Neural crest cell (in vitro differentiated cells): ENCODE data around the gene NPEPPS. TPM values are rescaled to one million over a fixed set of nuclear protein-coding genes. Genes with fewer than 3 reads are reported as not detected.

Experiments
- DNase-seq: peaks from one replicate; pipeline ENCODE4 v3.0.0; 2021; ENCODE audit warnings: low read depth, mixed read lengths, low spot score
- H3K27ac Mint-ChIP-seq: one replicate; pipeline ENCODE4 v1.8.0; 2021; ENCODE audit warnings: mild to moderate bottlenecking, mixed read lengths; ENCODE audit not compliant: unreplicated experiment
- H3K27me3 Mint-ChIP-seq: 2 replicates; pipeline ENCODE4 v1.8.0; 2021; ENCODE audit warnings: low read depth, mild to moderate bottlenecking, mixed read lengths
- H3K36me3 Mint-ChIP-seq: 2 replicates; pipeline ENCODE4 v1.8.0; 2021; ENCODE audit warnings: low read depth, mild to moderate bottlenecking, mixed read lengths
- H3K4me1 Mint-ChIP-seq: 2 replicates; pipeline ENCODE4 v1.8.0; 2021; ENCODE audit warnings: mixed read lengths
- H3K4me3 Mint-ChIP-seq: one replicate; pipeline ENCODE4 v1.8.0; 2021; ENCODE audit warnings: mild to moderate bottlenecking, mixed read lengths
- H3K9me3 Mint-ChIP-seq: 2 replicates; pipeline ENCODE4 v1.8.0; 2021; ENCODE audit warnings: mixed read lengths
- total RNA-seq: library from RNA; stranded (reverse); gene quantifications from 2 replicates; pipeline ENCODE4 v1.2.1, GENCODE V29; 2021
- TF ChIP-seq, protein P1 (sequence below): fragments of 200-600 bp; sonication (generic); conservative IDR thresholded peaks from 2 replicates; pipeline ENCODE4 v1.5.0; 2021; ENCODE audit warnings: antibody characterized with exemption, mild to moderate bottlenecking

NPEPPS gene
- total RNA-seq, 1 donor from 2014 or later, result 136 TPM

DNA sequence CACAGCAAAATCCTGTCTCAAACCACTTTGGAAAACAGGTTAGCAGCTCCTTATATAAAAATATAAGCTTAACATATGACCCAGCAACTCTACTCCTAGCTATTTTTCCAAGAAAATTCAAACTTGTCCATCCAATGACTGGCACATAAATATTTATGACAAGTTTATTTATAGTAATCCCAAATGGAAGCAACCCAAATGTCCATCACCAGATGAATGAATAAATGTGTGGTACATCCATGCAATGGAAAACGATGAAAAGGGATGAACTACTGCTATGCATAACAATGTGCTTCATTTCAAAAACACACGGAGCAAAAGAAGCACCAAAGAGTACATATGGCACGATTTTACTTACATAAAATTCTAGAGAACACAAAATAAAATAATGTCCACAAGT is 109.2 kb downstream of the NPEPPS start:
- Mint-ChIP-seq H3K9me3 (no peaks in the 10 kb centered on the region), H3K4me1 (peaks cover 3% of the 10 kb centered on the region), H3K27ac (no peak overlapping the region), H3K27me3 (no peaks in the 10 kb centered on the region), H3K36me3 (peaks cover 2% of the 10 kb centered on the region), H3K4me3 (no peak overlapping the region)
- TF ChIP-seq, protein P1, sequence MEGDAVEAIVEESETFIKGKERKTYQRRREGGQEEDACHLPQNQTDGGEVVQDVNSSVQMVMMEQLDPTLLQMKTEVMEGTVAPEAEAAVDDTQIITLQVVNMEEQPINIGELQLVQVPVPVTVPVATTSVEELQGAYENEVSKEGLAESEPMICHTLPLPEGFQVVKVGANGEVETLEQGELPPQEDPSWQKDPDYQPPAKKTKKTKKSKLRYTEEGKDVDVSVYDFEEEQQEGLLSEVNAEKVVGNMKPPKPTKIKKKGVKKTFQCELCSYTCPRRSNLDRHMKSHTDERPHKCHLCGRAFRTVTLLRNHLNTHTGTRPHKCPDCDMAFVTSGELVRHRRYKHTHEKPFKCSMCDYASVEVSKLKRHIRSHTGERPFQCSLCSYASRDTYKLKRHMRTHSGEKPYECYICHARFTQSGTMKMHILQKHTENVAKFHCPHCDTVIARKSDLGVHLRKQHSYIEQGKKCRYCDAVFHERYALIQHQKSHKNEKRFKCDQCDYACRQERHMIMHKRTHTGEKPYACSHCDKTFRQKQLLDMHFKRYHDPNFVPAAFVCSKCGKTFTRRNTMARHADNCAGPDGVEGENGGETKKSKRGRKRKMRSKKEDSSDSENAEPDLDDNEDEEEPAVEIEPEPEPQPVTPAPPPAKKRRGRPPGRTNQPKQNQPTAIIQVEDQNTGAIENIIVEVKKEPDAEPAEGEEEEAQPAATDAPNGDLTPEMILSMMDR, result no peak
- DNase-seq, result no peak

GRCh38 chr17:47641202-47641601 is 110.3 kb downstream of the NPEPPS start:
- peaks cover 3% of the 10 kb centered on the region for H3K4me1 Mint-ChIP-seq
- no peaks in the 10 kb centered on the region for H3K9me3 Mint-ChIP-seq
- TF ChIP-seq, protein P1, result no peak
- no peaks in the 10 kb centered on the region for H3K27me3 Mint-ChIP-seq
- DNase-seq, result no peak
- H3K36me3 Mint-ChIP-seq, result peaks cover 2% of the 10 kb centered on the region
- no peak overlapping the region for H3K27ac Mint-ChIP-seq
- H3K4me3 Mint-ChIP-seq, result no peak overlapping the region

GRCh38 chr17:47643116-47643515 is 112.2 kb downstream of the NPEPPS start:
- Mint-ChIP-seq H3K27me3 (no peaks in the 10 kb centered on the region), H3K9me3 (no peaks in the 10 kb centered on the region)
- TF ChIP-seq, protein P1, result no peak

GRCh38 chr17:47644324-47644723 is 113.4 kb downstream of the NPEPPS start:
- Mint-ChIP-seq H3K27me3 (peaks cover under 1% of the 10 kb centered on the region), H3K4me1 (peaks cover 15% of the 10 kb centered on the region), H3K36me3 (peaks cover 2% of the 10 kb centered on the region), H3K9me3 (no peaks in the 10 kb centered on the region), H3K27ac (no peak overlapping the region), H3K4me3 (no peak overlapping the region)
- TF ChIP-seq, protein P1, result no peak
- no peak for DNase-seq

More at GRCh38 chr17:47643116-47643515, 112.2 kb downstream of the NPEPPS start:
- H3K27ac Mint-ChIP-seq, result no peak overlapping the region
- peaks cover 3% of the 10 kb centered on the region for H3K4me1 Mint-ChIP-seq
- no peak for DNase-seq
- peaks cover 2% of the 10 kb centered on the region for H3K36me3 Mint-ChIP-seq
- no peak overlapping the region for H3K4me3 Mint-ChIP-seq

DNA sequence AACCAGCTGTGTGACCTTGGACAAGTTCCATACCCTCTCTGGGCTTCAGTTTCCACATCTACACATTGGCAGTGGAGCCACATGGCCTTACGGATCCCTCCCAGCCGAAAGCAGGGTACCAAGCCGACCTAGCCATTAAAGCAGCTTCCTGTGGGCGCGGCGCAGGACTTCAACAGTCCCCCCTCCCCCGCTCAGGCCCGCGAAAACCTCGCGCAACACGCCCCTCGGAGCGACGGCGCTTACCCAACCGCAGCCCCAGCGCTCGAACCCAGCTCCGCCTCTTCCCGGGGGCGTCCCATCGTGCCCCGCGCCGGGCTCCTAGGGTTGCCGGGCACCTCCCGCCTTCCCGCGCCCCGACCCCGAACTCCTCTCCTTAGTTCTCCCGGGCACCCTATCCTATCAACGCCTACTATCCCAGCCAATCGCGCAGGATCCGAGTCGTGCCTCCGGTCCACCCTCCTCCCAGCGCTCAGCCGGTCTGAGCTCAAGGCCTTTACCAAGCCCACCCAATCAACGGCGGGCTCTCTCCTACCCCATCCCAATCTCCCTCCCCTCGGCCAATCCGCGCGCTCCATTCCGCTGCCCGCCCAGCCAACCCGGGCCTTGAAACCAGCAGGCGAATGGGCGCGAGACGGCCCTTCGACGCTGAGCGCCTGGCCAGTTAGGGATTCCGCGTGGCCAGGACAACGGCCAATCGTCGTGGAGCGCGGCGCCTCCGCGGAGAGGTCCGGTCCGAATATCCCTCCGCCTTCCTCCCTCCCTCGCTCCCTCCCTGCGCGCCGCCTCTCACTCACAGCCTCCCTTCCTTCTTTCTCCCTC is 118.5 kb downstream of the NPEPPS start, which contains the start of gene KPNB1:
TSS of gene KPNB1 (plus strand) at position 767 of the 819 bp plus-strand sequence. CDS start 326 bp downstream, outside the sequence.
- peaks cover 51% of the 10 kb centered on the region for H3K4me1 Mint-ChIP-seq
- peaks cover 12% of the 10 kb centered on the region for H3K36me3 Mint-ChIP-seq
- no peaks in the 10 kb centered on the region for H3K9me3 Mint-ChIP-seq
- H3K27me3 Mint-ChIP-seq, result peaks cover 4% of the 10 kb centered on the region
- TF ChIP-seq, protein P1, result no peak
- peak within 1 kb of the TSS; percentile 98 for H3K4me3 Mint-ChIP-seq
- DNase-seq, result peak; percentile 96
- H3K27ac Mint-ChIP-seq, result peak within 1 kb of the TSS; percentile 95
